ENCODE data around the gene PCDH15. TPM values are rescaled to one million over a fixed set of nuclear protein-coding genes. Genes with fewer than 3 reads are reported as not detected.

PCDH15 gene
- total and polyA plus RNA-seq, 4 donors, result 20.7 to 46.8 (median 39.1) TPM

- Histone ChIP-seq H3K36me3 (ENCODE audit: control insufficient read depth, insufficient read depth, low read length) (no peaks in the 10 kb centered on the region), H3K27ac (ENCODE audit: low read depth, low read length) (no peak overlapping the region), H3K27me3 (ENCODE audit: control insufficient read depth, insufficient read depth, low read length) (no peaks in the 10 kb centered on the region), H3K4me3 (ENCODE audit: low read depth, low read length) (no peak overlapping the region), H3K4me1 (ENCODE audit: control insufficient read depth, insufficient read depth, low read length) (no peaks in the 10 kb centered on the region), H3K9me3 (ENCODE audit: control insufficient read depth, insufficient read depth, low read length) (no peaks in the 10 kb centered on the region)
- WGBS (ENCODE audit: insufficient coverage), result 65% methylated on average over 3 of the region's 5 CpGs
- DNase-seq (ENCODE audit: low read depth in 4 of 6, low spot score in 6 of 6), result no peak
Measured at GRCh38 chr10:54094321-54094720, 706.7 kb downstream of the PCDH15 start.

GRCh38 chr10:54091237-54091636, 709.8 kb downstream of the PCDH15 start:
- no CpG with 5 or more reads among the region's 2 CpGs for WGBS (ENCODE audit: insufficient coverage)
- Histone ChIP-seq H3K4me1 (ENCODE audit: control insufficient read depth, insufficient read depth, low read length) (no peaks in the 10 kb centered on the region), H3K9me3 (ENCODE audit: control insufficient read depth, insufficient read depth, low read length) (no peaks in the 10 kb centered on the region), H3K27me3 (ENCODE audit: control insufficient read depth, insufficient read depth, low read length) (no peaks in the 10 kb centered on the region), H3K27ac (ENCODE audit: low read depth, low read length) (no peak overlapping the region), H3K36me3 (ENCODE audit: control insufficient read depth, insufficient read depth, low read length) (no peaks in the 10 kb centered on the region), H3K4me3 (ENCODE audit: low read depth, low read length) (no peak overlapping the region)
- no peak for DNase-seq (ENCODE audit: low read depth in 4 of 6, low spot score in 6 of 6)

GRCh38 chr10:54081950-54082349, 719.1 kb downstream of the PCDH15 start:
- no peaks in the 10 kb centered on the region for H3K27me3 ChIP-seq (ENCODE audit: control insufficient read depth, insufficient read depth, low read length)
- no peak overlapping the region for H3K27ac ChIP-seq (ENCODE audit: low read depth, low read length)
- no CpG with 5 or more reads among the region's 2 CpGs for WGBS (ENCODE audit: insufficient coverage)
- no peaks in the 10 kb centered on the region for H3K4me1 ChIP-seq (ENCODE audit: control insufficient read depth, insufficient read depth, low read length)
- no peaks in the 10 kb centered on the region for H3K9me3 ChIP-seq (ENCODE audit: control insufficient read depth, insufficient read depth, low read length)
- DNase-seq (ENCODE audit: low read depth in 4 of 6, low spot score in 6 of 6), result peak in 3 of 6 donors; percentile 14 to 57 (median 17)
- H3K4me3 ChIP-seq (ENCODE audit: low read depth, low read length), result no peak overlapping the region
- H3K36me3 ChIP-seq (ENCODE audit: control insufficient read depth, insufficient read depth, low read length), result no peaks in the 10 kb centered on the region

- H3K27me3 ChIP-seq (ENCODE audit: control insufficient read depth, insufficient read depth, low read length), result no peaks in the 10 kb centered on the region
- no CpG with 5 or more reads among the region's 1 CpG for WGBS (ENCODE audit: insufficient coverage)
Measured at GRCh38 chr10:54067361-54067760, 733.7 kb downstream of the PCDH15 start.

GRCh38 chr10:54066646-54067045, 734.4 kb downstream of the PCDH15 start:
- Histone ChIP-seq H3K27me3 (ENCODE audit: control insufficient read depth, insufficient read depth, low read length) (no peaks in the 10 kb centered on the region), H3K27ac (ENCODE audit: low read depth, low read length) (no peak overlapping the region), H3K4me1 (ENCODE audit: control insufficient read depth, insufficient read depth, low read length) (no peaks in the 10 kb centered on the region), H3K36me3 (ENCODE audit: control insufficient read depth, insufficient read depth, low read length) (peaks cover 3% of the 10 kb centered on the region), H3K4me3 (ENCODE audit: low read depth, low read length) (no peak overlapping the region), H3K9me3 (ENCODE audit: control insufficient read depth, insufficient read depth, low read length) (no peaks in the 10 kb centered on the region)
- DNase-seq (ENCODE audit: low read depth in 4 of 6, low spot score in 6 of 6), result no peak

More at GRCh38 chr10:54067361-54067760, 733.7 kb downstream of the PCDH15 start:
- no peaks in the 10 kb centered on the region for H3K9me3 ChIP-seq (ENCODE audit: control insufficient read depth, insufficient read depth, low read length)
- no peaks in the 10 kb centered on the region for H3K4me1 ChIP-seq (ENCODE audit: control insufficient read depth, insufficient read depth, low read length)
- no peak for DNase-seq (ENCODE audit: low read depth in 4 of 6, low spot score in 6 of 6)
- no peak overlapping the region for H3K27ac ChIP-seq (ENCODE audit: low read depth, low read length)
- peaks cover 3% of the 10 kb centered on the region for H3K36me3 ChIP-seq (ENCODE audit: control insufficient read depth, insufficient read depth, low read length)
- H3K4me3 ChIP-seq (ENCODE audit: low read depth, low read length), result no peak overlapping the region

- Histone ChIP-seq H3K27ac (ENCODE audit: low read depth, low read length) (no peak overlapping the region), H3K36me3 (ENCODE audit: control insufficient read depth, insufficient read depth, low read length) (peaks cover 3% of the 10 kb centered on the region), H3K4me1 (ENCODE audit: control insufficient read depth, insufficient read depth, low read length) (no peaks in the 10 kb centered on the region), H3K4me3 (ENCODE audit: low read depth, low read length) (no peak overlapping the region), H3K27me3 (ENCODE audit: control insufficient read depth, insufficient read depth, low read length) (no peaks in the 10 kb centered on the region), H3K9me3 (ENCODE audit: control insufficient read depth, insufficient read depth, low read length) (no peaks in the 10 kb centered on the region)
- no peak for DNase-seq (ENCODE audit: low read depth in 4 of 6, low spot score in 6 of 6)
Measured at GRCh38 chr10:54065106-54065505, 735.9 kb downstream of the PCDH15 start.

- Histone ChIP-seq H3K4me1 (ENCODE audit: control insufficient read depth, insufficient read depth, low read length) (no peaks in the 10 kb centered on the region), H3K36me3 (ENCODE audit: control insufficient read depth, insufficient read depth, low read length) (peaks cover 3% of the 10 kb centered on the region), H3K27me3 (ENCODE audit: control insufficient read depth, insufficient read depth, low read length) (no peaks in the 10 kb centered on the region), H3K27ac (ENCODE audit: low read depth, low read length) (no peak overlapping the region), H3K4me3 (ENCODE audit: low read depth, low read length) (no peak overlapping the region), H3K9me3 (ENCODE audit: control insufficient read depth, insufficient read depth, low read length) (no peaks in the 10 kb centered on the region)
- no peak for DNase-seq (ENCODE audit: low read depth in 4 of 6, low spot score in 6 of 6)
- 88% methylated on average over 5 of the region's 5 CpGs for WGBS (ENCODE audit: insufficient coverage)
Measured at GRCh38 chr10:54064215-54064614, 736.8 kb downstream of the PCDH15 start.

- H3K4me1 ChIP-seq (ENCODE audit: control insufficient read depth, insufficient read depth, low read length), result no peaks in the 10 kb centered on the region
- H3K27me3 ChIP-seq (ENCODE audit: control insufficient read depth, insufficient read depth, low read length), result no peaks in the 10 kb centered on the region
- no peak overlapping the region for H3K27ac ChIP-seq (ENCODE audit: low read depth, low read length)
- DNase-seq (ENCODE audit: low read depth in 4 of 6, low spot score in 6 of 6), result no peak
- no peak overlapping the region for H3K4me3 ChIP-seq (ENCODE audit: low read depth, low read length)
- WGBS (ENCODE audit: insufficient coverage), result 92% methylated on average over 13 of the region's 14 CpGs
- peaks cover 3% of the 10 kb centered on the region for H3K36me3 ChIP-seq (ENCODE audit: control insufficient read depth, insufficient read depth, low read length)
- H3K9me3 ChIP-seq (ENCODE audit: control insufficient read depth, insufficient read depth, low read length), result no peaks in the 10 kb centered on the region
Measured at GRCh38 chr10:54063514-54063913, 737.5 kb downstream of the PCDH15 start.

GRCh38 chr10:54060572-54060971, 740.5 kb downstream of the PCDH15 start:
- no peak overlapping the region for H3K4me3 ChIP-seq (ENCODE audit: low read depth, low read length)
- H3K4me1 ChIP-seq (ENCODE audit: control insufficient read depth, insufficient read depth, low read length), result no peaks in the 10 kb centered on the region
- H3K36me3 ChIP-seq (ENCODE audit: control insufficient read depth, insufficient read depth, low read length), result peaks cover 3% of the 10 kb centered on the region
- no peaks in the 10 kb centered on the region for H3K9me3 ChIP-seq (ENCODE audit: control insufficient read depth, insufficient read depth, low read length)
- no peak for DNase-seq (ENCODE audit: low read depth in 4 of 6, low spot score in 6 of 6)
- no peak overlapping the region for H3K27ac ChIP-seq (ENCODE audit: low read depth, low read length)
- 97% methylated on average over 3 of the region's 5 CpGs for WGBS (ENCODE audit: insufficient coverage)
- no peaks in the 10 kb centered on the region for H3K27me3 ChIP-seq (ENCODE audit: control insufficient read depth, insufficient read depth, low read length)

GRCh38 chr10:54057357-54057756, 743.7 kb downstream of the PCDH15 start:
- no peaks in the 10 kb centered on the region for H3K9me3 ChIP-seq (ENCODE audit: control insufficient read depth, insufficient read depth, low read length)
- WGBS (ENCODE audit: insufficient coverage), result 96% methylated on average over 2 of the region's 2 CpGs
- H3K4me3 ChIP-seq (ENCODE audit: low read depth, low read length), result no peak overlapping the region
- H3K27me3 ChIP-seq (ENCODE audit: control insufficient read depth, insufficient read depth, low read length), result no peaks in the 10 kb centered on the region
- no peaks in the 10 kb centered on the region for H3K36me3 ChIP-seq (ENCODE audit: control insufficient read depth, insufficient read depth, low read length)
- no peak overlapping the region for H3K27ac ChIP-seq (ENCODE audit: low read depth, low read length)
- no peak for DNase-seq (ENCODE audit: low read depth in 4 of 6, low spot score in 6 of 6)
- H3K4me1 ChIP-seq (ENCODE audit: control insufficient read depth, insufficient read depth, low read length), result no peaks in the 10 kb centered on the region

Measured in spinal cord (tissue), 10 donors.